Inferior parietal cortex (tissue), 1 donor: ENCODE data around the gene NME7.
A peak's percentile ranks its signal among the peaks of the same experiment; 100 is the strongest.
"Not testable (repeated sequence)": the region's sequence is repeated elsewhere in the genome, so short reads cannot be mapped to it uniquely, and the experiment has no call there.

ENCODE experiments used
- DNase-seq: peaks from one replicate; pipeline ENCODE4 v3.0.0-alpha.2; 2016; ENCODE audit errors: extremely low spot score

The NME7 gene, protein sequence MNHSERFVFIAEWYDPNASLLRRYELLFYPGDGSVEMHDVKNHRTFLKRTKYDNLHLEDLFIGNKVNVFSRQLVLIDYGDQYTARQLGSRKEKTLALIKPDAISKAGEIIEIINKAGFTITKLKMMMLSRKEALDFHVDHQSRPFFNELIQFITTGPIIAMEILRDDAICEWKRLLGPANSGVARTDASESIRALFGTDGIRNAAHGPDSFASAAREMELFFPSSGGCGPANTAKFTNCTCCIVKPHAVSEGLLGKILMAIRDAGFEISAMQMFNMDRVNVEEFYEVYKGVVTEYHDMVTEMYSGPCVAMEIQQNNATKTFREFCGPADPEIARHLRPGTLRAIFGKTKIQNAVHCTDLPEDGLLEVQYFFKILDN

DNA sequence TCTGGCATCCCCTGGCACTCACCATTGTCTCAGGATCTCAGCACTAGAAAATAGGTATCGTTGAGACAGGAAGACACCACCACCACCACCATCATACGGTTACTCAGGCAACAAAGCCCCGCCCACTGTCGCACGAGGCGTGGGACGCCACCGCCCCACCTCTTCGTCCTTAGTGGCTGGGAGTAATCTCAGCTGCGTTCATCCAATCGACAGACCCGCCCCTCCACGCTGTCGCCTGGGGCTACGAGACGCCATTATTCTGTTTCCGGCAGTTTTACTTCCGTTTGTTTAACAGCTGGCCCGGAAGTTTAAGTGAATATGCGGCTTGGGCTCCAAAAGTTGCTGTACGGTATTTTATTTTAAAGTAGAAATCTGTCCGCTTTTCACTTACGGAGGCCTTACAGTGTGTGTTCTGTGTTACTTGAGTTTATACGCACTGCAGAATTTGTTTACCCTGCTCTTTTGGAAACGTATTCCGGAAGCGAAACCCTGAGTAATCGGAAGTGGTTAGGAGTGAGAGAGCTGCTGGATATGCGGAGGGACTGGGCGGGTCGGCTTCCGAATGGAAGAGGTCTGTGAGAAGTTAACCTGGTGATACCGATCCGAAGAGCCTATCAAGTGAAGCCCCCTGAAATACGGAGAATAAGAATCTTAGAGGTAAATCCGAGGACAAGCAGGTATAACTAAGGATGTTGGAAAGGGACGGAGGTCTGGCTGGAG lies at the start of gene NME7, which contains the start of gene BLZF1:
TSS of gene NME7 (minus strand) at position 112 of the 720 bp plus-strand sequence. CDS start at position 25, 87 bp downstream.
TSS of gene BLZF1 (plus strand) at position 510 of the 720 bp plus-strand sequence. CDS start 1,328 bp downstream, outside the sequence.
- peak; percentile 98 for DNase-seq

DNA sequence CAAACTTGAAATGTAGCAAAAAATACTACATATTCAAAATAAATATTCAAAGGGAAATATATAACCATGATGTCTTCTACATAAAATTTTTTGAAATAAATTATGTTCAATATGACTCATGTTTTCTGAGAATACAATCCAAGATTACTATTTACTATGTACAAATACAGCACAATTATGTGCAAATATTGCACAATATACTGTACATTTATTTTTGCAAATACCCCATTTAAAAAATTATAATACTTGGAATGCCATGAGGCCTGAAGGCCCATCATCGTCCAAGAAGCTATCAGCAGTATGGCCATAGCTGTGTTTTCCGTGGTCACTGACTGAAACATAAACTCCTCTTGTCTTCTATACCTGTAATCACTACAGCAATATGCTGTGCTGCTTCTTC lies 47.4 kb upstream of the NME7 start:
- DNase-seq, result no peak

DNA sequence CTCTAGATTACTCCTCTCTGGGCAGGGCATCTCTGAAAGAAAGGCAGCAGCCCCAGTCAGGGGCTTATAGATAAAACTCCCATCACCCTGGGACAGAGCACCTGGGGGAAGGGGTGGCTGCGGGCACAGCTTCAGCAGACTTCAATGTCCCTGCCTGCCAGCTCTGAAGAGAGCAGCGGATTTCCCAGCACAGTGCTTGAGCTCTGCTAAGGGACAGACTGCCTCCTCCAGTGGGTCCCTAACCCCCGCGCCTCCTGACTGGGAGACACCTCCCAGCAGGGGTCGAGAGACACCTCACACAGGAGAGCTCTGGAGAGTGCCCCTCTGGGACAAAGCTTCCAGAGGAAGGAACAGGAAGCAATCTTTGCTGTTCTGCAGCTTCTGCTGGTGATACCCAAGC lies 40.7 kb upstream of the NME7 start:
- DNase-seq, result not testable (repeated sequence)

DNA sequence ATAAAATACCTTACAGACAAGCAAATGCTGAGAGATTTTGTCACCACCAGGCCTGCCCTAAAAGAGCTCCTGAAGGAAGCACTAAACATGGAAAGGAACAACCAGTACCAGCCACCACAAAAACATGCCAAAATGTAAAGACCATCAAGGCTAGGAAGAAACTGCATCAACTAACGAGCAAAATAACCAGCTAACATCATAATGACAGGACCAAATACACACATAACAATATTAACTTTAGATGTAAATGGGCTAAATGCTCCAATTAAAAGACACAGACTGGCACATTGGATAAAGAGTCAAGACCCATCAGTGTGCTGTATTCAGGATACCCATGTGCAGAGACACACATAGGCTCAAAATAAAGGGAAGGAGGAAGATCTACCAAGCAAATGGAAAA lies 35.0 kb upstream of the NME7 start:
- not testable (repeated sequence) for DNase-seq

DNA sequence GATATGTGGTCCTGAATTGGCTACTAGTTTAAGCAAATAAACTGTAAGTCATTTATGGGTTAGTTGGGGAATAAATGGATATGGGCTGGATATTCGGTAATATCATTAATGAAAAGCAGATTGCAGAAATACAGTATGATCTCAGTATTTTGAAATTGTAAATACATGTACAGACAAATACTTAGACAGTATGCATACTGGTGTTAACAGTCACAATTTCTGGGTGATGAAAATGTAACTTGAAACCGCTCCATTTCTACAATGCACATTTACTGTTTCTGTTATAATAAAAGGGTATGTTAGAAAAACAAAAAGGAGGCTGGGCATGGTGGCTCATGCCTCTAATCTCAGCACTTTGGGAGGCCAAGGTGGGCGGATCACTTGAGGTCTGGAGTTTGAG lies 28.4 kb upstream of the NME7 start:
- no peak for DNase-seq

DNA sequence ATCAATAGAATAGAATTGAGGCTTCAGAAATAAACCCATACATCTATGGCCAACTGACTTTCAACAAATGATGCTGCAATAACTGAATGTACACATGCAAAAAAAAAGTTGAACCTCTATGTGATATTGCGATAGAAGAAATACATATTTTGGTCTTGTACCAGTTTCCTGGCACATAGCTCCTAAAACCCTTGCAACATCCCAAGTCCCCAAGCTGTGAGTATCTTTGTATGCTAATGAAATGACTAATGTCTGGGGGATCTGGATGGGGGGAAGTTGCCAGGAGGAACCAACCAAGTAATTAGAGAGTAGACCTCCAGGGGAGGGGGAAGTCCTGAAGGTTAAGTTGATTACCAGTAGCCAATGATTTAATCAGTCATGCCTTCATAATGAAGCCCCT lies 24.8 kb upstream of the NME7 start:
- DNase-seq, result no peak

DNA sequence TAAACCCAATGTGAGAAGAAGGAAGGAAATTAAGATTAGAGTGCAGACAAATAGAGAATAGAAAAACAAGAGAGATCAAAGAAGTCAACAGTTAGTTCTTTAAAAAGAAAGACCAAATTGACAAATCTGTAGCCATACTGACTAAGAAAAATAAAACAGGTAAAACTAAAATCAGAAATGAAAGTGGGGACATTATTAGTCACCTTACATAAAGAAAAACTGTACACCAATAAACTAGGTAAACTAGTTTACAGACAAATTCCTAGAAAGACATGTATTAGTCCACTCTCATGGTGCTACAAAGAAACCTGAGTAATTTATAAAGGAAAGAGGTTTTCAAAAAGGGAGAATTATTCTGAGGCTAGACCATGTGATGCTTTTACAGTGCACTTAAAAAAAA lies 22.7 kb upstream of the NME7 start:
- DNase-seq, result no peak

DNA sequence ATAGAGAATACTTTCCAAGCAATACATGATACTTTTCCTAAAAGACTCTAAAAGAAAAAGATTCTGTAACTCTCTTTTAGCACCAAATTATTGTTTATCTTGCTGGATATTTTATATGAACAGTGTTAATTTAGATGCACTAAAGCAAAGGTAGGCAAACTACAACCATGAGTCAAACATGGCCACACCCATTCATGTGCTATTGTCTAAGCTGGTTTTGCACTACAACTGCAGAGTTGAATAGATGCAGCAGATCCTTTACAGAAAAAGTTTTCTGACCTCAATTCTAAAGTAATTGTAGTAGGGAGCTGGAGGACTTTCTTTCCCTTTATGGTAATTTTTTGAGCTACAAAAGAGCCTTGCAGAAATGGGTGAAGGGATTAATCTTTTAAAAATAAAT lies 19.8 kb upstream of the NME7 start:
- no peak for DNase-seq

DNA sequence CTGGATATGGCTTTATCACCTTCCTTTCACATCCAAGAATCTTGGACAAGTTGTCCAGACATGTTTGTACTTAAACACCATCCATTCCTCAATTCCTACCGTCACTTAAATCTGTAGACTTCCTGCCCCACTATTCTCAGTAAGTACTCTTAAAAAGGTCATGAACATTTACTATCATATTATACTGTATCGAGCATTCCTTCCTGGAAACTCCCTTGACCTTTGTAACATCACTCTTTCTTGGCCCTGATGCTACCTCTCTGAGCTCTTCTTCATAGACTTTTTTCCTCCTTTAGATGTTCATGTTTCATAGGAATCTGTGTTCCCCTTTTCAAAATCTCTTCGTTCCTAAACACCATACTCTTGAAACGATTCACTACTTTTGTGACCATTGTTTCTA lies 15.9 kb upstream of the NME7 start:
- no peak for DNase-seq

DNA sequence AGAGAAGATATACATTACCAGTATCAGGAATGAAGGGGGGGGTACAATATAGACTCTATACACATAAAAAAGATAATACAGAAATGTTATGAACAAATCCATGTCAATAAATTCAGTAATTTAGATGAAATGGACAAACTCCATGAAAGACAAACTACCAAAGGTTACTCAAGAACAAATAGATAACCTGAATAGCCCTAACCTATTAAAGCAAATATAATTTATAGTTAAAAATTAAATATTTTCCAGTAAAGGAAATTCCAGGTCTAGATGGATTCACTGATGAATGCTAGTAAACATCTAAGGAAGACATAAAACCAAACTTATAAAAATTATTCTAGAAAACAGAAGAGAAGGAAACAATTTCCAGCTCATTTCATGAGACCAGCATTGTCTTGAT lies 13.6 kb upstream of the NME7 start:
- no peak for DNase-seq

DNA sequence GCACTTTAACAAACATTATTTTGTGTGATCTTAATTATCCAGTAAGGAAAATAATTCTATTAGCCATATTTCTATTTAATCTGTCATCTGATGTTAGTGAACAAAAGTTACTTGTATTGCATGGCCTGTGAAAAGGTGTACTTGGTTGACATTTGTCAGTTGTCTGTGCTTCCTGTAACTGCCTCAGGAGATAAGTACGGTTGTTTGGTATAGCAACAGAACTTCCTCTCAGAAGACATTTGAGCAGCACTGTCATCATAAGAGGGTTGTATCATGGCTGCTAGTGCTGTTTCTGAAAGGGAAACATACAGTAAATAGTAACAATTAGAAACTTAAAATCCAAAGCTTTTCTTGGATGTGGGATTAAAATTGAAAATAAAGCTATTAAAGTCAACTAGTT lies 3.8 kb upstream of the NME7 start:
- no peak for DNase-seq

DNA sequence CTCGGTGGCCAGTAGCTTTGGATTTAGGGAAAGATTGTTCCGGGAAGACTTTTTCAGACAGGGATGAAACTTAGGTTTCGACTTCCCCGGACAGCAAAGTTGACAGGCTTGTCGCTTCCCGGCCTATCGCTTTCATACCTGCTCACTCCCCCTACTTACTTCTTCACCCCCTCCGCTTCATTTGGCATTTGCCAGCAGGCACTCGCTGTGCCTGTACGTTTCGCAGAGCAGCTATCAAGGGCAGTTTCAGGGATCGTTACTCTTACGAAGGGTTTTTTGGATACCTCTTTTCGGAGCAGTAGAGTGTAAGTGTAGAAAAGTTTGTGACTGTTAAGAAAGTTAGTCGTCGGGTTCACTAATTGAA lies 791 bp upstream of the NME7 start:
- no peak for DNase-seq

DNA sequence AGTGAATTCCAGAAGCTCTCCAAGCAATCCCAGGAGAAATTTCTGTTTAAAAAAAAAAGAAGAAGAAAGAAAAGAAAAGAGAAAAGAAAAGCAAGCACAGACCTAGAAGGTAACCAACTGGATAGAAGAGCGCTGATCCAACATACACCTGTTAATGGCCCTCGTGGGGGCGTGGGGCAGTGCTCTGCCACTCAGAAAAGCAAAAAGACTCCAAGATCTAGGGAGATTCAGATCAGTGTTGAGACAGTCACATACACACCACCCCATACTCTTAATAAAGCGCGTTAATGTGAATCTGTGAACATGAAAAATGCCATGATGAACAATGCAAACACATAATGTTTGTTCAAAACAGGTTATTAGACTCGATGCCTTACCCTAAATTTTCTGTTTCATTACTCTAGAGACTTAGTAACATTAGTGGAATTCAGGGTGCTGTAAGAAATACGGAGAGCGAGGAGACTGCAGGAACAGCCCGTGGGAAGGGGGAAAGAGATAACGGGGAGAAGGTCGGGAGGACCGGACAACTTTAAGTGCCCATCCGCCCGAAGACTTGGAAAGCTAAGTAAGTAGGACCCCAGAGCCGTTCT lies 406 bp downstream of the NME7 start:
- peak; percentile 44 for DNase-seq

DNA sequence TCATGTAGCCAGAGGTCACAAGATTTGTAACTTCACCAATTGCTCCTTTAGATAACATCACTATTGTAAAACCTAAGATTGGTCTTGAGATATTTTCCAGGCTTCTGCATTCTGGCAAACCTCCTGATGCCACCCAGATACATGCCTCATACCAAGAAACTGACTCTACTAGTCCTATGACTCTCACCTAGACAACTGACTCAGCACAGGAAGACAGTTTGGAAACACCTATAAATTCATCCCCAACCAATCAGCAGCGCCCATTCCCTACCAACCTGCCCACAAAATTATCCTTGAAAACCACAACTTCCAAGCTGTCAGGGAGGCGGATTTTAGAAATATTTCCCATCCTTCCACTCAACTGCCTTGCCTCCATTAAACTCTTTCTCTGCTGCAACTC lies 2.6 kb downstream of the NME7 start:
- DNase-seq, result no peak

DNA sequence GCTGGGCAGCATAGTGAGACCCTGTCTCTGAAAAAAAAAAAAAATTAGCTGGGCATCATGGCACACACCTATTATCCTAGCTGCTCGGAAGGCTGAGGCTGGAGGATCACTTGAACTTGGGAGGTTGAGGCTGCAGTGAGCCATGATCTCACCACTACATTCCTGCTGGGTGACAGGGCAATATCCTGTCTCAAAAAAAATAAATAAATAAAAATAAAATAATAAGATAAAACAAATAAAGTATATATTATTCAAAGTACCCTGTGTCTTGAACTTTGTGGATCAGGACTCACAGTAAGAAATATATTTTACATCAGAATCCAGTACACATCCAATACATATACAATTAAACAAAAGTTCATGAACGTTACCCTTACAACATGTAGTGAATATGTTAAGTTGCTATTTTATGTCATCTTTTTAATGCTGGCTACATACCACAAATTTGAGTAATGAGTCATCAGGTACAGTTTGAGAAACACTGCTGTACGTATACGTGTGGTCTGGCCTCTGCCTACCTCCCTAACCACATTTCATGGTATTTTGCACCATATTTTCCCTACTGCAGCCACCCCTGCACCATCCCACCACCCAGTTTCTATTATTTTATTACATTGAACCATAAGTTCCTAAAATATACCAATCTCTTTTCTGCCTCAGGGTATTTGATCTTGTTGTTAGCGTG lies 4.4 kb downstream of the NME7 start:
- DNase-seq, result no peak

DNA sequence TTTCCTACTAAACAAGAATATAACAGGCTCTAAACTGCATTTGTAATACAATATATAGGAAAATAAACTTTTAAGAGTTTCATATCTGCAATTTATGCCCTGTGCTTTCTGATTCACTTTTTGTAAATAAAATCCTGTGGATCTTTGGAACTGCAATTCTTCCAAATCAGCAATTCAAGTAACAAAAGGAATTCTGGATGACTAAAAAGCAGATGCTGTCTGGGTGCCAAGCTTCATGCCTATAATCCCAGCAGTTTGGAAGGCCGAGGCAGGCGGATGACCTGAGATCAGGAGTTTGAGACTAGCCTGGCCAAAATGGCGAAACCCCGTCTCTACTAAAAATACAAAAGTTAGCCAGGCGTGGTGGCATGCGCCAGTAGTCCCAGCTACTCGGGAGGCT lies 6.3 kb downstream of the NME7 start:
- DNase-seq, result no peak

DNA sequence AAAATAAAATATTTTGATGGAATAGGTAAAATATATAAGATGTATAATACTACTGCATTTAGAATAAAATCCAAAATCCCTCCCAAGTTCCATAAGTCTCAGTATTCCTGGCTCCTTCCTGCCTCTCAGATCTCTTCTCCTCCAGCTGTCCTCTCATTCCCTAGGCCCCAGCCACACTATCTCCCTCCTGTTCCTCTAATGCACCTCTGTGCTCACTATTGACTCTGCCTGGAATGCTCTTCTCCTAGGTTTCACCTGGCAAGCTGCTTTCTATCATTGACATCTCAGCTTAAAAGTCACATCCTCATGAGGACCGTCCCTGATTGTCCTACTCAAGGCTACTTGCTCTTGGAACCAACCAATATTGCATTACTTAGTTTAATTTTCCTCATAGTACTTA lies 7.2 kb downstream of the NME7 start:
- DNase-seq, result no peak

DNA sequence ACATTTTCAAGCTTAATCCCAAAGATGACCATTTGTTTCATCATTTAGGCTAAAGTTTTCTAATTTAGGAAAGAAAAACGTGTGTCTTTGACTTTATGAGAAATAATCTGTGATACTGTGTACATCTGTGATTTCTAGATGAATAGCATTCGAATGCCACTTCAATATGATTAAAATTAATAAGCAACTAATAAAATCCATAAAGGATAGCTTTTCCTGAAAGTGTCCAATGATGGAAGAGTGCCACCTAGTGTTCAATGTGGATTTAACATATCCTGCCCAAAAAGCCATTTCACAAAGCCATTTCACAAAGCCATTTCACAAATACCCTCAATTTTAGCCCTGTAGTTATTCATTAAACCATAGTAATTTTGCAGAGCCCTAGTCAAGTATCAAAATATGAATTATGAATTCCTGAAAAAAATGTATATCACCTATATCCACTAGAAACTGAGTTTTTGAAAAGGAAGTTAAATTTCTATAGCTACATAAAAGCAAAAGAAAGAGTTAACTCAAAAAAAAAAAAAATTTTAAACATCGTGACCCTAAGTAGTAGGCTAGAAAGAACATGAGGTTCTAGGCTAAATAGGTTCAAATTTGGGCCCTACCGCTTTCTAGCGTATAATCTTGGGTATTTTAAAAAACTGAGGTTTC lies 19.1 kb downstream of the NME7 start:
- DNase-seq, result peak; percentile 89

DNA sequence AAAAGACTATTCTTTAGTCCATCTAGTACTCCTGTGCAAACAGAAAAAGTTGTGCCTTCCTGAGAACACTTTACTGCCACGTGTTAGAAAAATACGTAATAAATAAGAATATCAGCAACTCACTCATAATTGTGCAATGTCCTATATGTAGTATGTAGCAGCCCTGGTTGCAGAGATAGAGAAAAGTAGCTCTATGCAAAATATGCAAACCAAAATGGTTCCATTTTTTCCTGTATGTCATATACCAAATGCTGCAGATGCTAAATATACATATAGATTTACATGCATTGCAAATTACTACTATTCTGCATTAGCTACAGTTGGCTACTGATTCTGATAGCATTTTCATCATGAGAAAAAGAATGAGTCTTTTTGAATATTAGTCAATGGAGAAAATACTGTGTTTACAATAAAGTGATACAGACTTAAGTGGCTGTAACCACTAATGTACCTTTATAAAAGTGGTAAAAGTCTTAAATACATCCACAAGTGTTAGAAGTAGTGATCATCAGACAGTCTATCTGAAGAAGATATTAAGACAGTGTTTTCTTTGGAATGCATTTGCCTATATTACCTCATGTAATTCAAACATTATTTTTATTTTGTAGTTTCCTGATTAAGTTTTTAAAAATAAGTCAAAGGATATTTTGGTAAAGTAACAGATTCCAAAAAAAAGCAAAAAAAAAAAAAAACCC lies 19.8 kb downstream of the NME7 start:
- DNase-seq, result no peak

DNA sequence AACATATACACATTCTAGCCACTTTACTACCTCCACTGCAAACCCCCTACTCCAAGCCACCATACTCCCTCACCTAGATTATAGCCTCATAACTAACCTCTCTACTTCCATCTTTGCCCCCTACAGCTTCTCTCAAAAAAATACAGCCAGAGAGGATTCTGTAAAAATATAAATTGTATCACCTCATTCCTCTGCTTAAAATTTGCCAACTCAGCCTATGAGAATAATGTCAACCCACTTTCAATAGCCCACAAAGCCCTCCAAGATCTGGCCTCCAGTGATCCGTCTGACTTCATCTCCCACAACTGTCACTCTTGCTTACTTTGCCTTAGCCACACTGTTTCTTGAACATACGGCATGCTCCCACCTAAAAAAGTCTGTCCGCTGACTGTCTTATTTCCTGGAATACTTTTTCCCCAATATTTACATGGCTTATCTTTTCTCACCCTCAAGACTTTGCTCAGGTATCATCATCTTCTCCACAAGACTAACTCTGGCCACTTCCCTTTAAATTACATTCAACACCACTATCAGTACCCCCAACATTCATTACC lies 21.5 kb downstream of the NME7 start:
- DNase-seq, result no peak

DNA sequence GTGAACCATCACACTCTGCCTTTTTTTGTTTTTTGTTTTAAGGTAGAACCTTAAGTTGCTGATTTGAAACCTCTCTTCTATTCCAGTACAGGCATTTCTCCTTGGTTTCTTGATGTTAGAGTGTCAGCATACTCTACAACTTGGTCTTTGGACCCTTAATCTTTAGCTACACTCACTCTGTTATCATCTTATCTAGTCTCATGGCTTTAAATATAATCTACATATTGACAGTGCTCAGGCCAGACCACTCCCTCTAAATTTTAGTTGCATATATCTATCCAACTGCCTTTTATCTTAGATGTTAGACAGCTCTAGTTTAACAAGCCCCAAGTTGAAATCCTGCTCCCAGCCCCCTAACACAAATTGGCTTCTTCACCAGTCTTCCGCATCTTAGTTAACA lies 22.1 kb downstream of the NME7 start:
- DNase-seq, result no peak
